Measurements from ENCODE around the gene CEP44.

GRCh38 chr4:174284487-174284886, 776 bp downstream of the CEP44 start:
- TF ChIP-seq CTCF (IDR thresholded peaks at IDR 0.05; ENCODE audit: poor library complexity) (no peak), EZH2 (IDR thresholded peaks at IDR 0.05; ENCODE audit: borderline replicate concordance) (no peak), EZH2phosphoT487 (IDR thresholded peaks at IDR 0.05; ENCODE audit: low read depth, severe bottlenecking, unreplicated experiment) (no peak)
